ENCODE data around the gene ZNF804B.

Gene ZNF804B

DNA sequence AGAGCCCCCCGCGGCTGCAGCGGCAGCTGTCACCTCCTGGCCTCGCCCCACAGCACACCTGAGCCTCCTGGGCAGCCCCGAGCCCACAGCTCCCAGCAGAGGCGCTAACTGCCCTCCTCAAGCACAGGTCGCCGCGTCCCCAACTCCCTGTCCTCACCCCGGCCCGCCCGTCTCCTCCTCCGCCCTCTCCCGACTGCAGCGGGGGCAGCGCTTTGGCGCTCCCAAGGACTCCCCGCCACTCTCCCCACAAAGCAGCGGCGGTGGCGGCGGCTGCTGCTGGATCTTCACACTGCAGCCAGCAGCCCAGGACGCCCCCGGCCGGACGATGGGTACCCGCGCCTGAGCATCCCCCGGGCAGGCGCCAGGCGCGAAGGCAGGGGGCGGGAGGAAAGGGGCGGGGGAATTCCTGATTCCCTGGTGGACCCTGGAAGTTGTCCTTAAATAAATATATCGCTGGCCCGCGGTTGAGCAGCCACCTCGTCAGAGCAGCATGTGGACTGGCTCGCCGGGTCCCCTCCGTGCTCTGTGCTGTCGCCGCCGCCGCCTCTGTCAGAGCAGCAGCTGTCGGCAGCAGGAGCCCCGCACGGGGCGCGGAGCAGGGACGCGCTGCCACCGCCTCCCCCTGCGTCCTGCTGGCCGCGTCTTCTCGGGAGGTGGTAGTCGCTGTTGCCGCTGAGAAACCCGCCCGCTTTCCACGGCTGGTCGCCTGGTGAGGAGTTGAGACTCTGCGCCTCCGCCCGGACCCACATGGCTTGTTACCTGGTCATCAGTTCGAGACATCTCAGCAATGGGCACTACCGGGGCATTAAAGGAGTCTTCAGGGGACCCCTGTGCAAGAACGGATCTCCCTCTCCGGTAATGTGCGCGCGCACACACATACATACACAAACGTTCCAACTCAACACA lies at the start of gene ZNF804B:
Gene ZNF804B (plus strand): TSS at position 471 of the 906 bp plus-strand sequence. CDS start 277 bp downstream, at position 748.
- no peak for FAIRE-seq

DNA sequence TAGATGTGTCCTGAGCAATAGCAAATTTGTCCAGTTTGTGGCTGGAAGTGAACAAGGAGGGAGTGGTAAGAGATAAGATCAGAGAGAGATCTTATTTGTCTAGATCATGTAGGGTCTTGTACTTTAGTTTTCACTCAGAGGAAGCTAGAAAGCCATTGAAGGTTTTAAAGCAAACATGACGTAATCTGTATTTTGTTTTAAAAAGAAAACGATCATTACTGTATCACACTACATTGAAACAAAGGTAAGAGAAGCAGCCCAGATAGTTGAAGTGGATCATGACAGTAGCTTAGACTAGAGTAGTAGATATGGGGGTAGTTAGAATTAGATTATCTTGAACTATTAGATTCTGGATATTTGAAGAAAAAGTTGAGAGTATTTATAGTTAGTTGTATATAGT lies 23.6 kb upstream of the ZNF804B start:
- FAIRE-seq: no peak

DNA sequence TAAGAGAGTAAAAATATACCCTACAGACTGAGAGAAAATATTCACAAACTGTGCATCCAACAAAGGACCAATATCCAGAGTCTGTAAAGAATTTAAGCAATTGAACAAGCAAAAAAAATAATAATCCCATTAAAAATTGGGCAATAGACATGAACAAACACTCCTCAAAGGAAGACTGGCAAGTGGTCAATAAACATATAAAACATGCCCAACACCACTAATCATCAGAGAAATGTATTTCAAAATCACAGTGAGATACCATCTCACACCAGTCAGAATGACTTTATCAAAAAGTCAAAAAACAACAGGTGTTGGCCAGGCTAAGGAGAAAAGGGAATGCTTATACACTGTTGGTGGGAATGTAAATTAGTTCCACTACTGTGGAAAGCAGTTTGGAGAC lies 21.9 kb upstream of the ZNF804B start:
- FAIRE-seq: no peak

GRCh38 chr7:88746126-88746525 lies 13.4 kb upstream of the ZNF804B start:
- FAIRE-seq: no peak

GRCh38 chr7:88756802-88757201 lies 2.7 kb upstream of the ZNF804B start:
- no peak for FAIRE-seq

DNA sequence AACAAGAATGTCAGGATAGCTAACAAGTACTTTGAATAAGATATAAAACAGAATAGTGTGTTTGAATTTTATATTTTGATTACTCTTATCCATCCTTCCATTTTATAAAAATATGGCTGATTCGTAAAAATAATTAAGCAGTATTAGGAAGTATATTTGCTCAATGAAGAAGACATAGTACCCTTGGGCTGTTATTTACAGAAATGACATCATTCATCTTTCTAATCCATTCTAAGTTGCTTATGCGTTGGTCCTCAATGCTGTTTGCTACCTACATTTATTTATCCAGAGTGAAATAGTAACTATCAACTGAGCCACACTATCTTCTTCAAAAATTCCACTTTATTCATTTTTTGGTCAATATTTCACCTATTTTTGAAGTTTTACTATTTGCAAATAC lies 2.1 kb upstream of the ZNF804B start:
- FAIRE-seq: no peak

DNA sequence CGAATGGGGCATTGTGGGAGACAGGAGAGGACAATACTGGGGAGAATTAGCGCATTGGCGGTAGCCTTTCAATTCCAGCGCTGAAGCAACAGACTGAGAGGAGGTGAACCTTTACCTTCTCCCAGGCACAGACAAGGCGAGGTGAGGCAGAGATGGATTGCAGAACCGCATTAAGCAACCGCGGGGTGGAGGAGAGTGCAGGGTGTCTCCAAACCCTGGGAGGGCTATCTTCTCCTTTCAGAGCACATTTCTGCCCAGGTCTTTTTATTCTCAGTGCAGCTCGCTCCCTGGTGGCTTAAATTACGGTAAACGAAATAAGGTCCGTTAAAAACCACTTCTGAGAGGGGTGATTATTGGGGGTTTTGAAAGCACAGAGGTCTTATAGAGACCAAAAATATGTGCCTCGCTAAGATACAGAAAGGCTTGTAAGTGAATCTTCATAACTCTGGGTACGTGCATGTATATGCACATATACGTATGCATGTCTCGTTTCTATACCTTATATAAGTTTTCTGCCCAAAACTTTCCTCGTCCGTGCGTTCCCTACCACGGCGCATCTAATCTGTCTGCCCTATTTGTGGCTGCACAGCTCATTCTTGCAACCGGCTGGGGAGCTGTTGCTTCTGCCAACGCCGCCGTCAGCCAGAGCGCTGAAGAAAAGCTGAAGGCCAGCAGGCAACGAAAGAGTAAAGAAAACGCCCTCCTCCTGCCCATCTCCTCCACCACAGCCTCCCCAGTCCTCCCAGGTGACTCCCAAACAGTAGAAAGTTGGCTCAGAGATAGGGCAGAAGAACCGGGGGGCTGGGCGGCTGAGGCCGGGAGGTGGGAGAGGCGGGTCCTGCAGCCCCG lies 895 bp upstream of the ZNF804B start:
- FAIRE-seq: no peak

- no peak for FAIRE-seq
These were observed 626 bp downstream of the ZNF804B start for GRCh38 chr7:88760136-88760515.

DNA sequence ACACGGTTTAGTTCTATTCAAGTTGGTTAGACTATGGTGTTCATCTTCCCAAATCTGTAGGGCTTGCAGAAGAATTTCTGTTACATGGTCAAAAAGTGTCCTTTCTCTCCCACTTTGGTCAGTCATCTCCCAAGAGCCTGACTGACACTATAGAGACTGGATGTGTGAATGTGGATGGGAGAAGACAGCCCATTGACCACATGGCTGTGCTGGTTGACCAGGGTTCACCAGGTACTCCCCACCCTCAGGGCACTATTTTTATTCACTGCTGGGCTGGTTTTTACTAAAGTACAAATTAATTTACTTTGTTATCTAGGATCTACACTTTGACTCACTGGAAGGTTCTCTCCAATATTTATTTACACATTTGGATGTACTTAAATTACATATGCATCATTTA lies 2.3 kb downstream of the ZNF804B start:
- no peak for FAIRE-seq

GRCh38 chr7:88771417-88771816 lies 11.9 kb downstream of the ZNF804B start:
- no peak for FAIRE-seq

GRCh38 chr7:88772776-88773175 lies 13.3 kb downstream of the ZNF804B start:
- FAIRE-seq: no peak

DNA sequence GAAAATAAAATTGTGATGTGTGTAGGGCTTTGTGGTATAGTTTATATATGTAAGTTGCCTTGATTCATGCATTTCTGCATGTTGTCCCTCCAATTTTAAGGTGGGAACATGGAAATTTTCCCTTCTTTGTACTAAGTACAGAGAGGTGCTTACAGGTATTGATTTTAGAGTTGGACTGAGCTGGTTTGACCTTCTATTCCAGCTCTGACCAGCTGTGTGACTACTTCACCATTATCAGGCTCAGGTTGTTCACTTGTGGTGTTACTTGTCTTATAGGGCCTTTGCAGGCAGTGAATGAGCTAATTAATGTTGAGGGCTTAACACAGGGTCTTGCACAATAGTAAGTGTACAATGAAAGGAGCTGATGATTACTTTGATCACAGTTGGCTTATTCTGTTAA lies 16.3 kb downstream of the ZNF804B start:
- no peak for FAIRE-seq

DNA sequence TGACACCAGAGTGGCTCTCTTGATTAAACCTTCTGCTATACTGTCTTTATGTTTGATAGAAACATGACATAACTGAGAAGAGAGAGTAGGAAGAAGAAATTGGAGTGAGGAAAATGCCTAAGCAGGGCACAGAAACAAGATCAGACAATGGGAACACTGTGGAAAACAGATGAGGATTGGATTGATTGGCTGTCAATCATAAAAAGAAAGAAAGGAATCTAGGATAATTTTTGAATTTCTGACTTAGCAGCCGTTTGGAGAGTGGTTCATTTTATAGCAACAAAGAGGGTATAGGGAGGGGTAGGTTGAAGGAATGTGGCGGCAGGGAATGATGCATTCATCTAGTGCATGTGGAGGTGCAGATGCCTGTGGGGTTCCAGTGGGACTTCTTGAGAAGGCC lies 28.3 kb downstream of the ZNF804B start:
- no peak for FAIRE-seq

DNA sequence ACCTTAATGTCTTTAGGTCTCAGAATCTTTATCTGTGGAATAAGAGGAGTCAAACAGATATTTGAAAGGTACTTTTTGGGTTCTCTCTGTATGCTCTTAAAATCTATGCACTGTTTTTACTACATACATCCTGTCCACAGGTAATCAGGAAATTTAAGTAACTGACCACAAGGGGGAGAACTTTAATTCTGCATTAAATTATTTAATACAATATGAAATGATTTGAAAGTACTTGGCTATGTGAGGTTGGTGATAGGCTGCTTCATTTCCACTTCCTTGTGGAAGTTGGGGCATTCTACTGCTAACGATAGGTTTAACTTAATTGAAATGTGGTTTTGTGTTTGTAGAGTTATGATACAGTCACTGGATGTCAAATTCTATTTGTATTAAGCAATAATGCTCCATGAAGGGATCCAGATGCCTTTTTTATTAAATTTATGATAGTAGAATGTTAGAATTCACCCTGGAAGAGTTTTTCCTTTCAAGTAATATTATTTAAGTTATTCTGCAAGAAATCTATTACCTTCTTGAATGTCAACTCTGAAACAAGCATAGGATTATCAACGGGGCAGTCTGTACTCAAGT lies 30.1 kb downstream of the ZNF804B start:
- peak; percentile 74 for FAIRE-seq

- no peak for FAIRE-seq
These were observed 32.4 kb downstream of the ZNF804B start for GRCh38 chr7:88791891-88792290.

- no peak for FAIRE-seq
These were observed 32.9 kb downstream of the ZNF804B start for GRCh38 chr7:88792361-88792760.

GRCh38 chr7:88795553-88795952 lies 36.1 kb downstream of the ZNF804B start, which contains the start of gene TEX47:
Gene TEX47 (minus strand): TSS chr7:88795737. CDS start chr7:88794942, 795 bp downstream.
- FAIRE-seq: no peak

DNA sequence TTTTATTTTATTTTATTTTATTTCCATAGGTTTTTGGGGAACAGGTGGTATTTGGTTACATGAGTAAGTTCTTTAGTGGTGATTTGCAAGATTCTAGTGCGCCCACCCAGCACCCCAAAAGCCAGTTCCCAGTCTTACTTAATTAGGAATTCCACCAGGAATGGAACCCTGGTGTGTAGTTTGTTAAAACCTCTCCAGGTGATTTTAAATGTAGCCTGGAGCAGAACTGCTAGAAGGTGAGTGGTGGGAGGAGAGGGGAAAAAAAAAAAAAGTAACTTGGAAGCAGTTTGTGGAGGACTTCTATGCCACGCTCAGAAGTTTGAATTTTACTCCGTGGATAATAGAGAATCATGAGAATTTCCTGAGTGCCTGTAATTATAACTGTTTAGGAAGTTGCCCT lies 41.5 kb downstream of the ZNF804B start:
- FAIRE-seq: no peak

DNA sequence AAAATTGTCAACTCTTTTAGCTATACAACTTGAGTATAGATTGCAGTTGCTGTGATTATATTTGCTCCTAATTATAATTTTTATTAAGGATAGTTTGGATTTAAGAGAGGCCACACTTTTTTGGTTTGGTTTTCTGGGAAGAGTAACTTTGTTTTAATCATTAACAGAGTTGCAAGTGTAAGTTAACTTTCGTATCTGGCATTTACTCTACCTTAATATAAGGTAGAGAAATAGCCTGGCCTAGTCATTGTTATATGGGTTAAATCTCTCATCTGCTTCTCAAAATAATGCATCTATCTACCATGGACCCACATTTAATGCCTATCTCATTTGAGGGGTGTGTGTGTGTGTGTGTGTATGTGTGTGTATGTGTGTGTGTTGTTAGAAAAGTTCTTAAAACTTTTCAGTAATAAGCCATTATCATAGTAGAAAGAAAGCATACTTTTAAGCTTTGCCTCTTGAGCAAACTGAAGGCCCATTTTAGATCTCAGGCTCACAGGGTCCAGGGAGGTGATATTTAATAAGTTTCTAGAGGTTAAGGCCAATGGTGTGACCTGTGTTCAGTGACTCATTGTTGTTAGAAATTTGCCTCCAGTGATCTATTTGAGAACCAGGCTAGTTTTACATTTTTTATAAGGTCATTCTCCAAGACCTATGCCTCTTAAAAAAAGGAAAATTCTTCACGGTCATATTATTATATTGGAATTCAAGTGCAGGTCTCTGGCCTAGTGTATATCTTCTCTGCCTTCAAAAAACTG lies 47.0 kb downstream of the ZNF804B start:
- no peak for FAIRE-seq

GRCh38 chr7:88818552-88818951 lies 59.1 kb downstream of the ZNF804B start:
- FAIRE-seq: no peak

- FAIRE-seq: no peak
These were observed 66.7 kb downstream of the ZNF804B start for GRCh38 chr7:88826222-88826621.

- FAIRE-seq: peak; percentile 32
These were observed 75.7 kb downstream of the ZNF804B start for GRCh38 chr7:88835147-88835728.
